Right lobe of liver (tissue), 6 donors: ENCODE measurements around the gene IDUA. TPM values are rescaled to one million over a fixed set of nuclear protein-coding genes. Genes with fewer than 3 reads are reported as not detected.

Experiments
- ATAC-seq, 4 donors: fragments of 200-7000 bp; cut with Tn5 transposase; one replicate each; pipeline ENCODE4 v1.9.1; 2020; ENCODE audit warnings: mild to moderate bottlenecking in 4 of 4, moderate library complexity in 4 of 4
- DNase-seq, 3 donors: peaks; one replicate each; pipeline ENCODE4 v3.0.0-alpha.2; 2020
- H3K27ac ChIP-seq, 3 donors: fragments of 200-600 bp; one replicate each; pipeline ENCODE4 v1.8.0; 2022
- H3K27me3 ChIP-seq, 2 donors: fragments of 200-600 bp; one replicate each; pipeline ENCODE4 v1.8.0; 2022
- H3K36me3 ChIP-seq, 4 donors: fragments of 200-600 bp; sonication (generic) in 1 of 4; one replicate each; pipeline versions ENCODE4 v1.5.1 to v1.8.0; 2017 to 2022; ENCODE audit warnings: control low read depth in 1 of 4
- H3K4me1 ChIP-seq, 4 donors: fragments of 200-600 bp; sonication (generic) in 1 of 4; one replicate each; pipeline versions ENCODE4 v1.5.1 to v1.8.0; 2017 to 2022; ENCODE audit warnings: control low read depth in 1 of 4
- H3K4me3 ChIP-seq, 3 donors: fragments of 200-600 bp; one replicate each; pipeline ENCODE4 v1.8.0; 2022
- H3K9me3 ChIP-seq, 4 donors: fragments of 200-600 bp; sonication (generic) in 1 of 4; one replicate each; pipeline versions ENCODE4 v1.5.1 to v1.8.0; 2017 to 2022; ENCODE audit warnings: control low read depth in 1 of 4
- CTCF ChIP-seq, 4 donors: fragments of 200-600 bp in 3 of 4; fragments of 450-650 bp in 1 of 4; IDR thresholded peaks; one replicate each; pipeline versions ENCODE4 v1.5.1 to v1.8.0; 2016 to 2022; ENCODE audit warnings: antibody characterized with exemption in 4 of 4, mild to moderate bottlenecking in 2 of 4
- POLR2A ChIP-seq: fragments of 450-650 bp; IDR thresholded peaks from one replicate; pipeline ENCODE4 v1.6.1; 2017; ENCODE audit warnings: antibody characterized with exemption, mild to moderate bottlenecking
- WGBS: methylation state at CpG from one replicate; pipeline ENCODE4 v1.1.6; 2018; ENCODE audit warnings: low coverage, low lambda C conversion rate; ENCODE audit not compliant: insufficient coverage; ENCODE audit errors: missing lambda C conversion rate; 5-methylcytosine and 5-hydroxymethylcytosine counted together
- intact Hi-C, 2 donors: fragments of 100-400 bp; cut with DNase I; formaldehyde crosslinking; loops; one replicate each; pipeline versions ENCODE4 v1.11.2 to v1.14.1; 2022
- total RNA-seq, 6 experiments: library from RNA; depleted of rRNA in 2 of 6; stranded (reverse); fragments of >200 nt in 2 of 6; fragmentation: NEBNext Ultra II Directional in 3 of 6; extraction: Animal tissue kit (Norgen Biotek cat#: 25700) in 3 of 6; gene quantifications; one replicate each; pipeline versions ENCODE4 v1.1.0 to v1.2.4, GENCODE V29; 2016 to 2023
- donor health status: DM: no; HTN: yes; CAD: no.
- donor health status: DM: no; HTN: no; CAD: no.
- donor health status: DM: no; HTN: no; CAD: no.
- donor health status: DM: no; HTN: yes; CAD: no.
- donor health status: DM: no; HTN: yes; CAD: no.

Gene IDUA
- total RNA-seq, 6 experiments from 2014 or later, result 4.7 to 15.1 (median 11.0) TPM

GRCh38 chr4:949656-950055 lies 37.2 kb upstream of the IDUA start:
- TF ChIP-seq POLR2A (no peak), CTCF (IDR thresholded peaks at IDR 0.05) (no peak)
- H3K9me3 ChIP-seq, result no peaks in the 10 kb centered on the region
- intact Hi-C loops, result no loop called here
- whole genome bisulfite sequencing, result no CpG with 5 or more reads among the region's 20 CpGs
- H3K4me1 ChIP-seq, result no peaks in the 10 kb centered on the region
- DNase-seq, result no peak
- no peaks in the 10 kb centered on the region for H3K27me3 ChIP-seq
- no peak overlapping the region for H3K4me3 ChIP-seq
- H3K27ac ChIP-seq, result no peak overlapping the region
- no peak for ATAC-seq
- peaks cover 0 to 4% (median 0%) of the 10 kb centered on the region in 4 donors for H3K36me3 ChIP-seq

GRCh38 chr4:950136-951020 lies 36.5 kb upstream of the IDUA start:
- Histone ChIP-seq H3K4me3 (no peak overlapping the region), H3K9me3 (no peaks in the 10 kb centered on the region), H3K36me3 (peaks cover 0 to 4% (median 0%) of the 10 kb centered on the region in 4 donors), H3K27ac (no peak overlapping the region), H3K4me1 (no peaks in the 10 kb centered on the region), H3K27me3 (no peaks in the 10 kb centered on the region)
- WGBS, result 94% methylated on average over 13 of the region's 30 CpGs
- DNase-seq (peak in 1 of 3 donors; percentile 12), ATAC-seq (no peak)
- TF ChIP-seq POLR2A (no peak), CTCF (IDR thresholded peaks at IDR 0.05) (no peak)
- intact Hi-C loops, result no loop called here

GRCh38 chr4:951186-951585 lies 35.7 kb upstream of the IDUA start:
- Histone ChIP-seq H3K4me3 (no peak overlapping the region), H3K4me1 (no peaks in the 10 kb centered on the region), H3K27me3 (no peaks in the 10 kb centered on the region), H3K27ac (no peak overlapping the region), H3K36me3 (peaks cover 0 to 4% (median 0%) of the 10 kb centered on the region in 4 donors), H3K9me3 (no peaks in the 10 kb centered on the region)
- WGBS, result 78% methylated on average over 5 of the region's 7 CpGs
- no peak for ATAC-seq
- intact Hi-C loops, result no loop called here
- DNase-seq, result peak in 1 of 3 donors; percentile 37
- no peak for TF ChIP-seq POLR2A
- no peak for TF ChIP-seq CTCF (IDR thresholded peaks at IDR 0.05)

GRCh38 chr4:951594-952468 lies 35.0 kb upstream of the IDUA start:
- intact Hi-C loops, result no loop called here
- Histone ChIP-seq H3K4me3 (no peak overlapping the region), H3K4me1 (no peaks in the 10 kb centered on the region), H3K36me3 (peaks cover 0 to 4% (median 0%) of the 10 kb centered on the region in 4 donors), H3K27ac (no peak overlapping the region), H3K27me3 (no peaks in the 10 kb centered on the region), H3K9me3 (no peaks in the 10 kb centered on the region)
- DNase-seq (peak in 1 of 3 donors; percentile 35), ATAC-seq (no peak)
- 100% methylated on average over 1 of the region's 23 CpGs for WGBS
- TF ChIP-seq POLR2A, result no peak
- no peak for TF ChIP-seq CTCF (IDR thresholded peaks at IDR 0.05)
